Measurements from ENCODE around the gene MMAB.

GRCh38 chr12:109518820-109519665, 54.3 kb downstream of the MMAB start:
- TF ChIP-seq CTCF (IDR thresholded peaks at IDR 0.05) (no peak), POLR2A (IDR thresholded peaks at IDR 0.05) (no peak)
